Smooth muscle cell of the brain vasculature (primary cell): ENCODE results near the gene CBX5.
"Not testable (repeated sequence)": the region's sequence is repeated elsewhere in the genome, so short reads cannot be mapped to it uniquely, and the experiment has no call there.

Experiments used
- DNase-seq: peaks from one replicate; pipeline ENCODE4 v3.0.0-alpha.2; 2012; ENCODE audit warnings: low read depth, low spot score

The CBX5 gene

DNA sequence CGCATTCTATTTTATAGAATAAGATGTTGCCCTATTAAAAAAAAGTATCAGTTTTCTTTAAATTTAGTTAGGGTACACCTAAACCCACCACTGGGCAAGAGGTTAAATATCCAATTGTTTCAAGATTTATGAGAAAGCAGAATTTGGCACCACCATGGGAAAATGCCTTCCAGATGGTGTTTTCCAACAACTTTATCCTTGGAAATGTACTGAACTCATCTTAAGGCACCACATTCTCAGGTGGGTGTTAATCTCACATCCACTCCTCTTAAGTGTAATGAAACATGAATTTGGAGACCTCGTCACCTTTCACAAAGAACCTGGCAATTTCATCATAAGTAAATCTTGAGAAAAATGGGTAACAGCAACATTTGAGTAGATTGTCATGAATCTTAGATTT is 13.1 kb downstream of the CBX5 start:
- DNase-seq: no peak

DNA sequence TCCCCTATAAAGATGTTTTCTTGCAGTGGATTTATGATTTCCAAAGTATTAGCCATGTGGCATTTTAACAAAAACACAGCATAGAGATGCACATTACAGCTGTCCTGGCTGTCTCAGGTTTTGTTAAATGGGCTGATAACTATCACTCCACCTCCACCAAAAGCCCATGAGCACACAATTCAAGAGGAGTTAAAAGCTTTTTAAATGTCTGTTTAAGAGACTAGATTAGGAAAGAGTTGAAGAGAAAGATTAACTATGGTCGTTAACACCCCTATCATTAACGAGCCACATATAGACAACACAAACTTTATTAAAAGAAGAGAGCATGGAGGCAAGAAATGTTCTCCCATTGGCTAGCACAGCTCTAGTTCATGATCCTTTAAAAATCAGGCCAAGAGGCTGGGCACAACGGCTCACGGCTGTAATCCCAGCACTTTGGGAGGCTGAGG is 14.5 kb downstream of the CBX5 start:
- no peak for DNase-seq

DNA sequence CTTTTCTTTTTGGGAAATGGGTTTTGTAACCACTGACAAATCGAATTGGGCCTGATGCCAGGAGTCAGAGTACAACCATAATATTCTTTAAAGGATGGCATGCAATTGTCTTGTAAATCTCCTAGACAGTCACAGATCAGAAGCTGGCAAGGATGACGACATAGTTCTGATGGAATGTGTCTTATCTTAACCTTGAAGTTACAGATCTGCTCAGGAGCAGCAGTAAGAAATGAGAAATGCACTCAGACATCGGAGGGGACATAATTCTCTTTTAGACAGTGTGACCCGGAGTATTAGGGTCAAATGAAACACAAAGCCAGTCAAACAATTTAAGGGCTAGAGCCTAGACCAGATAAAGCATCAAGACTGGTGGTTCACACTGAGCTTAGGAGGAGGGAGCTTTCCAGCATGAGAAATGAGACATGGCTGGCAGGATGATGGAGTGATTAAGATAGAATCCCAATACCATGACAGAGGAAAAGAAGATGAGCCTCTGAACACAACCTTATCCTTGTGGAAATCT is 17.5 kb downstream of the CBX5 start:
- no peak for DNase-seq

DNA sequence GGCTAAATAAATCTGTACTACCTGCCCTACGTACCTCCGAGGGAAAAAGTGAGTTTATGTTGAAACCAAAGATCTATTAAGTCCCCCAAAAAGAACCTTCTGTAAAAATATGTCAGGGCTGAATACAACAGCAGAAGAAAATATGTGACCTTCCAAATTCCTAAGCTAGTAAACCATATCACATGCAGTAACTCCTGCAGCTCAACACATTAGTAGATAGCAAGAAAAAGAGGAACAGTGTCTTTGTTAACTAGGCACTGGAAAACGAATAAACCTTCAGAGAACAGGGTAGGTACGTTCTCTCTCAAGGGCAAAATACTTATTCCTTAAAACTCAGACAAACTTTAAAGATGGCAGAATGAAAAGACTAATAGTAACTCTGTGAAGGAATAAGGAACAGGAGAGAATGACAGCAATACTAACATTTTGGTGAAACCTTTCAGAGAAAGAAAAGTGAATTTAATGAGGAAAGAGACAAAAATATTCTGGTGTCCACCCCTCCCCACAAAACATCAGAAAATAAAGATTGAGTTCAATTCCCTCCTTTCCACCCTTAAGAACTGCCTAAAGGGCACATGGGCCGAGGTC is 18.0 kb downstream of the CBX5 start:
- DNase-seq: no peak

DNA sequence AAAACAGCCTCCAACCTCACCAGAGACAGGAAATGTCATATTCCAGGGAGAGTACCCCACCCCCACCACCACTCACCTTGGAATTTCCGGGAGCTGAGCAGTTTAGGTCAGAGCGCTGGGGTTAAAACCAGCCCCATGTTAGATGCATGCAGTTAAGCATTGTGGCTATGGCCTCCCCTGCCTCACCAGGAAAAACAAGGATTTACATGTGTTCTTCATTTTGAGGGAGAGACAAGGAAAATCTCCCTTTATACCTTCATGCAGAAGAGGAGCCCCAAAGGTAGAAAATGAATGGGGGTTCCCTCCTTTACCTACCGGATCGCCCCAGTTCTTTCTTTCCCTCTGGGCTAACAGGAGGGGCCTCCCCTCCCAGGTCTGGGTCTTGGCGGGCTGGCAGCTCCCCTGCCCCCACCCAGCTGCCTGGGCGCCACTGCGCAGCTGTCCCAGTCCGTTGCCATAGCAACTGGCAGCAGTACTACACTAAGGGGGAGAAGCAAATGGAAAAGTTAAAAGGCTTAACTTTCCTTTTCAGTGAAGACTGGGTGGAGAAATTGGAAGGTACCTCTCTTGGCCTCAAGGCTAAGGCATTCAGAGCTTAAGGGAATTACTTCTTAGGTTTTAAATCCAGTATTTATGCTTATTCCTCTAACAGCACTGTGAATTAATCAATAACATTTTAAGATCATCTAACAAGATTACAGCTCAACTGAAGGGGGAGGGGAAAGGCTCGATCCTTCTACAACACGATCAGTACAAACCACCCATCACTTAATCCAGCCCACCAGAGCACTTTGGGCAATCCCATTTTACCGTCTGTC is 20.5 kb downstream of the CBX5 start:
- DNase-seq: no peak

DNA sequence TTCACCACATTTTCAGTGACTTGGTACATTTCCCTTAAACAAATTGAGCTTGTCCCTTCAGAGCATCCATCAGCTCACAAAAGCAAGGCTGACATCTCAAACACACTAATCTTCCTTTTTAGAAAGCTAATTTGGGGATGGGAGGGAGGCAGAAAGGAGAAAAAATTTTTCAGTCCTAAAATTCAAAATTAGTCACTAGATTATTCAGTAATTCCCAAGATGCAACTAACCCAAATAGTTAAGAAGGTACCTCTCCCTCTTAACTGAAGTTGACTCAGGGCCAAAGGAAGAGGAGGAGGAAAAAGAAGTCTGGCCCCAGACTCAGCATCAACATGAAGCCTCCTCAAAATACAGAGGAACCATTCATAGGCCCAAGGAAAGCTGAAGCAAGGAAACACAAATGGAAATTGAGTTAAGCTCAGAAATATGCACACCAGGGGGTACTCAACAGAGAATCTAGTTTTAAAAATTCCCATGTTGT is 21.7 kb downstream of the CBX5 start:
- no peak for DNase-seq

DNA sequence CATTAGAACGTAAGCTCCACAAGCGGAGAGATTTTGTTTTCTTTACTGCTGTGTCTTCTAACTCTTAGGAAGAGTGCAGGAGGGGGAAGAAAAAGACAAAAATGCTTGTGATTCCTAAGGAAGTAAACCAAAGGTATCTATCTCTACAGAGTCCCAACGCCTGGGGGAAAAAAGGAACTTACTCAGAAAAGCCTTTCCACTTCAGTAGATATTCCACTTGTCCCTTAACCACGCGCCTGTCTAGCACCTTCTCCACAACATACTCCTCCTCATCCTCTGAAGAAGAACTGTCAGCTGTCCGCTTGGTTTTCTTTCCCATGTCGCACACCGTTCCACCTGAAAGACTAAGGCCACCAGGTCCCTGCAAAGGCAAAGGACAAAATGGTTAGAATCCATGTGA is 22.6 kb downstream of the CBX5 start:
- DNase-seq: no peak

DNA sequence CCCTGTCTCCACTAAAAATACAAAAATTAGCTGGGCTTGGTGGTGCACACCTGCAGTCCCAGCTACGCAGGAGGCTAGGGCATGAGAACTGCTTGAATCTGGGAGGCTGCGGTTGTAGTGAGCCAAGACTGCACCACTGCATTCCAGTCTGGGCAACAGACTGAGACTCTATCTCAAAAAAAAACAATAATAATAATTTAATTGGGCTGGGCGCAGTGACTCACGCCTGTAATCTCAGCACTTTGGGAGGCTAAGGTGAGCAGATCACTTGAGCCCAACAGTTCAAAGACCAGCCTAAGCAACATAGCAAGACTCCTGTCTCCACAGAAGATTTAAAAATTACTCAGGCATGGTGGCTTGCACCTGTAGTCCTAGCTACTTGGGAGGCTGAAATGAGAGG is 26.7 kb downstream of the CBX5 start:
- no peak for DNase-seq

DNA sequence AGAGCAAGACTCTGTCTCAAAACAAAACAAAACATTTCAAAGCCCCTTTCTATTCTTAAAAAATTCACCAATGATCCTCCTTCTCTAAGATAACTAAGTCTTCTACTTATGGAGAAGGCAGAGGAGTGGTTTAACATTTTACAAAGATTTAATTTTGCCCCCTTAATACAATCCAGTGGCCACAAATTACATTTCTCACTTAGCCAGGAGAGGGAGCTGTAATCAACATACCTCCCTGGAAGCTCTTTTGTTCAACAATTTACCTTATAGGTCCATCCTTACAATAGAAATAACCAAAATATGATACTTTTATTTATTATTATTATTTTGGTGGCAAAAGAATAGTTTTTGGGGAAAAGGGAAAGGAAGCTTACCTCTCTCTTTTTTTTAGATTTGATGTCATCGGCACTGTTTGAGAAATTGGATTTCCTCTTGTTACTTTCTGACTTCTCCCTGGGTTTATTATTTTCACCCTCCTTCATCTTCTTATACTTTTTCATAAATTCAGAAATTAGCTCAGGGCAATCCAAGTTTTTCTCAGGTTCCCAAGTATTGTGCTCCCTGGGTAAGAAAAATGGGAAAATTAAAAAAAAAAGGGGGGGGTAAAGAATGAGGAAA is 28.1 kb downstream of the CBX5 start:
- DNase-seq: no peak

DNA sequence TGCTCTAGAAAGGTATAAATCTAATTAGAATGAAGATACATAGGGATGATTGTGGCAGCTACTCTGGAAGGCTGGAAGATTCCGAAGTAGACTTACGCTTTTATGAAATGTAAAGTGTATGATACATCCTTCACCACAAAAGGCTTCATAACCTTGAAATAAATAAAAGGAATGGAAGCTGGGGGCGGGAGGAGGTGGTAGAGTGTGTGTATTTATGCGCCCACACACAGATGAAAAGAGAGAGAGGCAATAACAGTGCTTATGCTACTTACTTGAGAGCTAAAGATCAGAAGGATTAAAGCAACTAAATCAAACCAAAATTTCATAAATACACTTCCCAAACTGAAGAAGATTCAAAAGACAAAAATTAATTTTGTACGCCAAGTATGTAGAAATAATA is 30.4 kb downstream of the CBX5 start:
- DNase-seq: no peak

DNA sequence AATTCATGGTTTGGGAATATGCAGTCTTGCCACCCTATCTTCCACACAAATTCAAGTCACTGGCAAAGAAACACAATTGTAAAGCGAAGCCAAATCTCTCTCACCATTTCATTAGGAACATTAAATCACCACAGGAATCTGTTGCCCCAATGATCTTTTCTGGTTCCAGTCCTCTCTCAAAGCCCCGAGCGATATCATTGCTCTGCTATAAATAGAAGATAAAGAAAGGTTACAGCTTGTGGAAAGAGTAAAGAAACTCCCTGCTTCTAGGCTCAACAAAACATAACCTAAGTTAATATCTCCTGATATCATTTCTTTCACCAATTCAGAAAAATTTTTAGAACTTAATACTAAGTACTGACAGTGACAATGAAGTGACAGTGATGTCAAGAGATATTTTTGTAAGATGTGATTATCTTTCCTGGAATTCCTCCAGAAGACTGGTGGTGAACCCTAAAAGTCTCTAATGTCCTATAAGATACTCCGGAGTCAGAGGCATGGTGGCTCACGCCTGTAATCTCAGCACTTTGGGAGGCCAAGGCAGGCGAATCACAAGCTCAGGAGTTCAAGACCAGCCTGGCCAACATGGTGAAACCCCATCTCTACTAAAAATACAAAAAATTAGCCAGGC is 33.8 kb downstream of the CBX5 start:
- DNase-seq: no peak

DNA sequence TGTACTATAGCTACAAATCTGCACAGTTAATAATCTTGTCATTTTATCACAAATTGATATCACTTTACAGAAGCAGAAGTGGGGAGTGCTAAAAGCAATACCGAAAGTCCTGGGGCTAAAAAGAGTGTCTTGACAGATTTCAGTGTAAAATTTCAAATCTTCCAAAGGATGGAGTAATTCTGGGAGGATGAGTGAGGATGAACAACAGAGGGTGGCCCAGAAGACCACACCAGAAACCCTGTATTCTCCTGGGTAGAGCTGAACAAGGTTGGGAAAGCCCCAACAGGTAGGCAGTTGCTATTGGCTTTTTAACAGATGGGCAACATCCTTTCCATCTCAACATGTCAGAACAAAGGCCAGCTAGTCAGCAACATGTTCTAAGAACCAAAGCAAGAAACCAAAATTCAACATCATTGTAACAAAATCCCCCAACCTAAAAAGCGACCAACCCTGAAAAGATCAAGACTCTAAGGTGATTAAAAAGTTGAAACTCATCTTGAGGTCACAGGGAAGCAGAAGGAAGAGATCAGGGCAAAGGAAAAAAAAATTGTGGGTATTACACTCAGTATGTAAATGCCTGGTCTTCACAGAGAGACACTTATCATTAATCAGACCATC is 38.8 kb downstream of the CBX5 start:
- DNase-seq: no peak

DNA sequence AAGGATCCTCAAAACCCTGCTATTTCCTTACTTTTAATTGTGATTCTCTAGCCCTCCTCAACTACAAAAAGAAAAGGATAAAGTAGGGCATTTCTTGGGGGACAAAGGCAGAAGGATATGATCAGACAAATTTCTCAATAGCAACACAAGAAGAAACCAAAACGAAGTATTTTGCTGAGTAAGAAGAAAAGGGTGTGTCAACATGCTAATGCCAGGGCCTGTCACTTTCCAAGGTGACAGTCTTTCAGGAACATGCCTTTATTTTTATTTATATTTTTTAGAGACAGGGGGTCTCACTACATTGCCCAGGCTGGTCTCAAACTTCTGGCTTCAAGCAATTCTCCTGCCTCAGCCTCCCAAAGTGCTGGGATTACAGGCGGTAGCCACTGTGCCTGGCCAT is 39.8 kb downstream of the CBX5 start:
- DNase-seq: no peak

DNA sequence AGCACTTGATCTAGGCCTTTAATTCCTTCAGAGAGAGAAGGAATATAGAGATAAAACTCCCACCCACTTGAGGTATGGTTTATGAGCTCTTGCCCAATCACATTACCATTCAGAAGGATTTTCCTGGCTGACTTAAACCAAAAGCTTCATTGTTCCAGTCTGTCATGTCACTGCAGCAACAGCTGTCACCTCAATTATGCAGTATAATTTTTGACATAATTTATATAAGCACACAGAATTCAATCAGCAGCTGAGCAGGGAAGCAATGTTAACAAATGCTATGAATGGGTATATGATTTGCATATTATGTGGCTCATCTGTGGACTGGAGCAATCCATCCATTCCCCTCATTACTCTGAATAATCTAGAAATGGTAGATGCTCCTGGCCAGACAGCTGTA is 40.3 kb downstream of the CBX5 start:
- DNase-seq: no peak

DNA sequence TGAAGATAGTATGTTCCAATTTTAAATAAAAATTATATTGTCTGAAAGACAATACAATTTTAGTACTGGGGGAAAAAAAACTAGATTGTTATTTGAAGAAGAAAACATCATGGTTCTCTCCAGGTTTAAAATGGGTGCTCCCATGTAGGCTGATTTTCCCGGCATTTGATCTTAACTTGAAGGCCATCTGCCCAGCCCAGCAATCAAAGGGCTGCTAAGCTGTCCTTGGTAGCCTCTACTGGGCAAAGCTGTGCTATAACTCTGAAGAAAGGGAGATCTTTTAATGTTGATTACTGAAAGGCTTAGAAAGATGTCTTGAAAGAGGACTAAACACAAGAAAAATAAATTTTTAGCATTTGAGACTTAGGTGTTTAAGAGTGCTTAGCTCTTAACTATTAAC is 41.4 kb downstream of the CBX5 start:
- DNase-seq: no peak

DNA sequence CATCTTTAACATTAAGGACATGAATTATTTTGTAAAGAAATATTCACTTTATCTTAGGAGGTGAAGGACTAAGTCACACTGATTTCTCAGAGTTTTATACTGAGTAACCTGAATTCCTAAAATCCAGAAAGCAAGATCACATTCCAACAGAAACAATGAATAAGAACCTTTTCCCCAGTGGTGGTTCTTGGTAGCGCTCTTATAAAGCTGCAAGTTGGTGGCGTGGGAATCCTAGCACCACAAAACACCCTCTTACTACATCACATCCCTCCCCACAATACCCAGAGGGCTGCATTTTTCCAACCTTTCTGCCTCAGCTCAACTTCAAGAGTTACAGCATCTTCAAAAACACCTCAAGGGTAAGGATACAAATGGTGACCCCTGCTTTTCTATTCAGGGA is 47.1 kb downstream of the CBX5 start:
- no peak for DNase-seq

DNA sequence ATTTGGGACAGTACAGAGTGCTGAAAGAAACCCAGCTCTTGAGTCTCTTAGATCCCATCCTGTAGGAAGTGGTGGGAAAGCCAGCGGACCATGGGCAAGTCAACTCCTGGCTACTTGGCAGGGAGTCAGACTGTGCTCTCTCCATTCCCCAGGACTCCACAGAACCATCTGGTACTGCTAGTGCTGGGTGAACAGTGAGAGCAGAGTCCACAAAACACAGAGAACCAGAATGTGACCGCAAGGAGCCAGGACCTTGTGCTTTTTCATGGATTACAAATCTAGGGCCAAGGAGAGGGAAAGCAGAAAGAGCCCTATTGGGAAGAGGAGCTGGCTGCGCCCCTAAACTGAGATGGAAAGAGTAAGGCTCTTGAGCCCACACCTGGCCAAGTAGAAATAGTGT is 48.7 kb downstream of the CBX5 start:
- not testable (repeated sequence) for DNase-seq

DNA sequence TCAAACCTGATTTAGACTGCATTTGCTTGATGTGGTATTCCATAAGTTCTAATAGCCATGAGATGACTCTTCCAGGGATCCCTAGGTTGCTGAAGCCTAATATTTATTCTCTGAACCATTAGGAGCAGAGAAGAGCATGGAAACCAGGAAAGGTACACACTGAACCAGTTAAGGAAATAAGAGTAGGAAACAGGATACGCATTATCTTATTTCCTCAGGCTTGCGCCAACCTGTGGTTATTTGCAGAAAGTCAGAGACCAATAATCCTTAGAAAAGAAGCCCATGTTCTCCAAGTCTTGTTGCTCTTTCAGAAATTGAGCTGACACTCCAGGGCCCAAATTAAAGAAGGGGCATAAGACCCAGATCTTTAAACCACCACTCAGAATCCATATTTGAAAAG is 49.4 kb downstream of the CBX5 start:
- no peak for DNase-seq

DNA sequence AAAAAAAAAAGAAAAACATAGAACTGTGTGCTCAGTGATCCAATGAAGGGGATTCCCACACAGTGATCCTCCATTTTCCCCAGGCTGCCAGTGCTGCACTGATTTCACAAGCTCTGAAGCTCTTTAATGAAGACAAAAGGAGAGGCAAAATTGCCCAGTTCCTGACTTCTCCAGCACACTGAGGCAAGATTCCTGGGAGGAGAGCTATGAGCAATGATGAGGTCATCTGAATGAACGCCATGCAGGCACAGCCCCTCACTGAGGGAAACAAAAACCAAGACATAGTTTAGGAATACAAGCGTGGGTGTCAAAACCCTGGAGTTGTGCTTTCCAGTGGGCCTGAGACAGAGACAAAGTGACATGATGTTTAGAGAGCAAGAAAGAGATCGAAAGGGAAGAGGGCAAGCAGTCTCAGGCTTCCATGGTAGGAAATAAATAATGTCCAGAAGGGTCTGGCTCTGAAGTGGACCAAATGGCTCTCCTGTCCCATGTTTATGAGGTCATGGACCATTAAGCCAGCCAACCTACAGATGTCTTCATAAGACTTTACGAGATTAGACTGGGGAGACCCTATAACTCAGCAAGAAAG is 50.2 kb downstream of the CBX5 start:
- peak; percentile 60 for DNase-seq

DNA sequence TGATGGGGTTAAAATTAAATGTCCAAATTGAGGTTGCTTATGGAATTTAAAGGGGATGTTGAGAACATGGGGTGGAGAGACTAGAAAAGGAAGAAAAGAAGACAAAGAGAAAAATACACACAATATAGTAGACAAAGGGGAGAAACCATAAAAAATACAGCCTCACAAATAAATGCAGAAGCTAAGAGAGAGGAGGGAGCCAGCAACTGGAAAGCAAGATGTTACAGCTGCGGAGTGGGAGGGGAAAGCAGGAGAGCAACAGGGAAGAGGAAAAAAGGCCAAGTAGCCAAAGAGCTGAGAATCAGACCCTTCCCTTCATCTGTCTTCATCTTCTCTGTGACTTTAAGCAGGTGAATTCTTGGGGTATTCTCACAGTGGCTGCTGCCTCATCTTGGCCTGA is 51.5 kb downstream of the CBX5 start:
- no peak for DNase-seq

DNA sequence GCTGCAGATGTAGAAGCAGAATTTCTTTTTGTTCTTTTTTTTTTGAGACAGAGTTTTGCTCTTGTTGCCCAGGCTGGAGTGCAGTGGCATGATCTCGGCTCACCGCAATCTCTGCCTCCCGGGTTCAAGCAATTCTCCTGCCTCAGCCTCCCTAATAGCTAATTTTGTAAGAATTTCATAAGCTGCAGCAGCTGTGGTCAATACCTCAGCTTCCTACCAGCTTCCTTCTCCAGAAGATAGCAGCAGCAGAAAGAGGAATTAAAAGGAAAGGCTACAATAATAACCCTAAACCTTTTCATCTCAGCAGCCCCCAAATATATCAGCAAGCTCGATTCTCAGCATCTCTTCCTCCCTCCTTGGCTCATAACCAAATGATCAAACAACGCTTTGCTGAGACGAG is 52.0 kb downstream of the CBX5 start:
- DNase-seq: not testable (repeated sequence)
